Measurements from ENCODE around the gene ETNK2.

The ETNK2 gene

DNA sequence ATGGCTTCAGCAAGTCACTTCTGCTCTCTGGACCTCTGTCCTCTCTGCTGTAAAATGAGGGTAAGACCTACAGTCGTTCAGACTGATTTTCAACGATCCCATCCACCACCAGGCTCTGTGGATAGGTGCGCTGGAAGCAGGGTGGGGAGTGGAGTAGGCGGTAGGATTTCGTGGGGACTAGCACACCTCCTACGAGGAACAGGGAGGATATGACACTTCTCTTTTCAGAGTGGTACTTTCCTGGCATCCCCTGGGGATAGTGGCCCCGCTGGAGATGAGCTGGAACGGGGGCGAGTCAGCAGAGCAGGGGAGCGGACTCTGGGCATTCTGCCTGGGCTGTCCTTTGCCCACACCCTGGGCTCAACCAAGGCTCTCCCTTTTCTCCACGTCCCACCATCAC, 17.7 kb downstream of the ETNK2 start:
- TF ChIP-seq FOXP2 (optimal IDR thresholded peaks at IDR 0.05; ENCODE audit: control extremely low read depth, extremely low read length, insufficient read depth) = no peak
- TF ChIP-seq POLR2AphosphoS5 (IDR thresholded peaks at IDR 0.05; ENCODE audit: borderline replicate concordance, low read depth, low read length) = no peak
- no peak for TF ChIP-seq EZH2 (IDR thresholded peaks at IDR 0.05)
- no peaks in the 10 kb centered on the region for H3K9me3 ChIP-seq (ENCODE audit: low read depth, low read length)
- H3K36me3 ChIP-seq (ENCODE audit: insufficient read depth, low read length) = no peaks in the 10 kb centered on the region
- DNase-seq (ENCODE audit: low read depth, low spot score) = no peak
- no peak overlapping the region for H3K4me3 ChIP-seq
- H3K9ac ChIP-seq (ENCODE audit: insufficient read length) = no peak overlapping the region
- no peak overlapping the region for H3K27ac ChIP-seq

- no peak for DNase-seq (ENCODE audit: low read depth, low spot score)
- no peak for TF ChIP-seq FOXP2 (optimal IDR thresholded peaks at IDR 0.05; ENCODE audit: control extremely low read depth, extremely low read length, insufficient read depth)
- TF ChIP-seq EZH2 (IDR thresholded peaks at IDR 0.05) = no peak
- TF ChIP-seq POLR2AphosphoS5 (IDR thresholded peaks at IDR 0.05; ENCODE audit: borderline replicate concordance, low read depth, low read length) = no peak
- no peak overlapping the region for H3K4me3 ChIP-seq
- no peak overlapping the region for H3K27ac ChIP-seq
- no peaks in the 10 kb centered on the region for H3K36me3 ChIP-seq (ENCODE audit: insufficient read depth, low read length)
- H3K9ac ChIP-seq (ENCODE audit: insufficient read length) = no peak overlapping the region
- H3K9me3 ChIP-seq (ENCODE audit: low read depth, low read length) = no peaks in the 10 kb centered on the region
Observed at GRCh38 chr1:204132718-204133117, 19.1 kb downstream of the ETNK2 start.

- no peak overlapping the region for H3K27ac ChIP-seq
- no peaks in the 10 kb centered on the region for H3K36me3 ChIP-seq (ENCODE audit: insufficient read depth, low read length)
- no peaks in the 10 kb centered on the region for H3K9me3 ChIP-seq (ENCODE audit: low read depth, low read length)
- H3K4me3 ChIP-seq = no peak overlapping the region
- DNase-seq (ENCODE audit: low read depth, low spot score) = no peak
- H3K9ac ChIP-seq (ENCODE audit: insufficient read length) = no peak overlapping the region
- TF ChIP-seq EZH2 (IDR thresholded peaks at IDR 0.05) (no peak), FOXP2 (optimal IDR thresholded peaks at IDR 0.05; ENCODE audit: control extremely low read depth, extremely low read length, insufficient read depth) (no peak), POLR2AphosphoS5 (IDR thresholded peaks at IDR 0.05; ENCODE audit: borderline replicate concordance, low read depth, low read length) (no peak)
Observed at GRCh38 chr1:204131978-204132377, 19.9 kb downstream of the ETNK2 start.

- TF ChIP-seq POLR2AphosphoS5 (IDR thresholded peaks at IDR 0.05; ENCODE audit: borderline replicate concordance, low read depth, low read length) = peak; percentile 43; the same call in 1 of the 2 replicates
- TF ChIP-seq FOXP2 (optimal IDR thresholded peaks at IDR 0.05; ENCODE audit: control extremely low read depth, extremely low read length, insufficient read depth) = no peak
- H3K27ac ChIP-seq = no peak overlapping the region
- no peak overlapping the region for H3K4me3 ChIP-seq
- no peaks in the 10 kb centered on the region for H3K36me3 ChIP-seq (ENCODE audit: insufficient read depth, low read length)
- H3K9me3 ChIP-seq (ENCODE audit: low read depth, low read length) = no peaks in the 10 kb centered on the region
- no peak overlapping the region for H3K9ac ChIP-seq (ENCODE audit: insufficient read length)
- no peak for DNase-seq (ENCODE audit: low read depth, low spot score)
Observed at GRCh38 chr1:204130981-204131892, 20.6 kb downstream of the ETNK2 start.

DNA sequence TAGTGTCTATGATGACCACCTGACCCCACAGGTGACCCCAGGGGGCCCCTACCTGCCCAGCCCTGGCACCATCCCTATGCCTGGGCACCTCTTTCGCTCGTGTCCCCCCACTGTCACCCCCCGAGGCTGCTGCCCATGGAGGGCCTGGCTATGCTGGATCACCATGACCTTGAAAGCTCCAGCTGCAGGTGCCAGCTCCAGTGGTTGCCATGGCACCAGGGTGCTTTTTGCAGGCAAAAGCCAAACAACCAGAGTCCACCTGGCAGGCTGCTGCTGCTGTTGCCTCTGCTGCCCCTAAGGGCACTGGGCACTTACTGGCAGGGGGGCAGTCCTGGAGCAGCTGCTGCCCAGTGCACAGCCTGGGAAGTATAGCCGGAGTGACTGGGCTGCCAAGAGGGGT, 21.7 kb downstream of the ETNK2 start:
- Histone ChIP-seq H3K9me3 (ENCODE audit: low read depth, low read length) (no peaks in the 10 kb centered on the region), H3K4me3 (no peak overlapping the region), H3K36me3 (ENCODE audit: insufficient read depth, low read length) (no peaks in the 10 kb centered on the region), H3K27ac (no peak overlapping the region), H3K9ac (ENCODE audit: insufficient read length) (no peak overlapping the region)
- TF ChIP-seq POLR2AphosphoS5 (IDR thresholded peaks at IDR 0.05; ENCODE audit: borderline replicate concordance, low read depth, low read length) = no peak
- no peak for TF ChIP-seq EZH2 (IDR thresholded peaks at IDR 0.05)
- no peak for TF ChIP-seq FOXP2 (optimal IDR thresholded peaks at IDR 0.05; ENCODE audit: control extremely low read depth, extremely low read length, insufficient read depth)
- DNase-seq (ENCODE audit: low read depth, low spot score) = no peak

- Histone ChIP-seq H3K27ac (no peak overlapping the region), H3K36me3 (ENCODE audit: insufficient read depth, low read length) (no peaks in the 10 kb centered on the region), H3K9ac (ENCODE audit: insufficient read length) (no peak overlapping the region), H3K4me3 (peak overlapping the region; percentile 56), H3K9me3 (ENCODE audit: low read depth, low read length) (no peaks in the 10 kb centered on the region)
- no peak for DNase-seq (ENCODE audit: low read depth, low spot score)
- no peak for TF ChIP-seq POLR2AphosphoS5 (IDR thresholded peaks at IDR 0.05; ENCODE audit: borderline replicate concordance, low read depth, low read length)
- TF ChIP-seq EZH2 (IDR thresholded peaks at IDR 0.05) = no peak
- no peak for TF ChIP-seq FOXP2 (optimal IDR thresholded peaks at IDR 0.05; ENCODE audit: control extremely low read depth, extremely low read length, insufficient read depth)
Observed at GRCh38 chr1:204128964-204129896, 22.6 kb downstream of the ETNK2 start.

GRCh38 chr1:204128464-204128963, 23.3 kb downstream of the ETNK2 start:
- Histone ChIP-seq H3K36me3 (ENCODE audit: insufficient read depth, low read length) (no peaks in the 10 kb centered on the region), H3K9me3 (ENCODE audit: low read depth, low read length) (no peaks in the 10 kb centered on the region), H3K9ac (ENCODE audit: insufficient read length) (no peak overlapping the region), H3K27ac (no peak overlapping the region), H3K4me3 (no peak overlapping the region)
- TF ChIP-seq POLR2AphosphoS5 (IDR thresholded peaks at IDR 0.05; ENCODE audit: borderline replicate concordance, low read depth, low read length) = no peak
- TF ChIP-seq FOXP2 (optimal IDR thresholded peaks at IDR 0.05; ENCODE audit: control extremely low read depth, extremely low read length, insufficient read depth) = no peak
- no peak for TF ChIP-seq EZH2 (IDR thresholded peaks at IDR 0.05)
- DNase-seq (ENCODE audit: low read depth, low spot score) = no peak
